ENCODE measurements around the gene GRM8.

DNA sequence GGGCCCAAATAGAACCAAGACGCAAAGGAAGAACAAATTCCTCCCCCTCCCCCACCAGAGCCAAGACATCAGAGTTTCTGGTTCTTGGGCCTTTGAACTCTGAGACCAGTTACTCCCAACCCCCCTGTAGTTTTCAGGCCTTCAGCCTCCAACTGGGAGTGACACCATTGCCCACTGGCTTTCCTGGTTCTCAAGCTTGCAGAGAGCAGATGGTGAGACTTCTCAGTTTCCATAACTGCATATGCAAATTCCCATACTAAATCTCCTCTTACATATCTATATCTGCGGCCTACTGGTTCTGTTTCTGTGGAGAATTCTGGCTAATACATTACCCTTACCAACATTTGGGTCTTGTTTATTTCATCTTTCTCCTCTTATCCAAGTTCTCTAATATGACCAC, 762.9 kb downstream of the GRM8 start:
- no peak for TF ChIP-seq EP300 (IDR thresholded peaks at IDR 0.05; ENCODE audit: borderline replicate concordance)
- TF ChIP-seq TAF1 (IDR thresholded peaks at IDR 0.05; ENCODE audit: low read depth): no peak
- TF ChIP-seq EGR1 (IDR thresholded peaks at IDR 0.05): no peak
- no peak for TF ChIP-seq MAX (IDR thresholded peaks at IDR 0.05)
- TF ChIP-seq, protein P1, sequence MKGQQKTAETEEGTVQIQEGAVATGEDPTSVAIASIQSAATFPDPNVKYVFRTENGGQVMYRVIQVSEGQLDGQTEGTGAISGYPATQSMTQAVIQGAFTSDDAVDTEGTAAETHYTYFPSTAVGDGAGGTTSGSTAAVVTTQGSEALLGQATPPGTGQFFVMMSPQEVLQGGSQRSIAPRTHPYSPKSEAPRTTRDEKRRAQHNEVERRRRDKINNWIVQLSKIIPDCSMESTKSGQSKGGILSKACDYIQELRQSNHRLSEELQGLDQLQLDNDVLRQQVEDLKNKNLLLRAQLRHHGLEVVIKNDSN (IDR thresholded peaks at IDR 0.05): no peak
- no peak for TF ChIP-seq ZBTB7A (IDR thresholded peaks at IDR 0.05; ENCODE audit: low read depth)
- TF ChIP-seq RAD21 (IDR thresholded peaks at IDR 0.05; ENCODE audit: low read depth): no peak
- TF ChIP-seq TEAD4 (IDR thresholded peaks at IDR 0.05): no peak
- no peak for TF ChIP-seq TCF12 (IDR thresholded peaks at IDR 0.05; ENCODE audit: low read depth)

All from Ishikawa (cell line).